Trophoblast cell (in vitro differentiated cells and primary cell): ENCODE measurements around the gene GULP1.

Experiments
- DNase-seq, 2 donors: peaks; one replicate each; pipeline ENCODE4 v3.0.0-alpha.2; 2016
- H2AFZ ChIP-seq: 2 replicates; pipeline ENCODE4 v1.6.1; 2013; ENCODE audit warnings: low read length, moderate library complexity, mild to moderate bottlenecking; ENCODE audit not compliant: insufficient read depth, poor library complexity
- H2AK5ac ChIP-seq: 2 replicates; pipeline ENCODE4 v1.6.1; 2013; ENCODE audit warnings: mild to moderate bottlenecking, low read length
- H2BK120ac ChIP-seq: 2 replicates; pipeline ENCODE4 v1.6.1; 2013; ENCODE audit warnings: low read length, mild to moderate bottlenecking, moderate library complexity; ENCODE audit not compliant: insufficient read depth, poor library complexity
- H2BK12ac ChIP-seq: 2 replicates; pipeline ENCODE4 v1.6.1; 2013; ENCODE audit warnings: mild to moderate bottlenecking, low read length, moderate library complexity
- H2BK5ac ChIP-seq: 2 replicates; pipeline ENCODE4 v1.6.1; 2013; ENCODE audit warnings: low read length, low read depth, moderate library complexity, mild to moderate bottlenecking; ENCODE audit not compliant: poor library complexity
- H3K14ac ChIP-seq: 2 replicates; pipeline ENCODE4 v1.6.1; 2013; ENCODE audit warnings: mild to moderate bottlenecking, low read length
- H3K18ac ChIP-seq: 2 replicates; pipeline ENCODE4 v1.6.1; 2013; ENCODE audit warnings: mild to moderate bottlenecking, low read length
- H3K23ac ChIP-seq: 2 replicates; pipeline ENCODE4 v1.6.1; 2013; ENCODE audit warnings: low read length
- H3K27ac ChIP-seq: 2 replicates; pipeline ENCODE4 v1.5.1; 2013; ENCODE audit warnings: low read depth, mild to moderate bottlenecking, inconsistent platforms, low read length, moderate library complexity
- H3K27me3 ChIP-seq: 2 replicates; pipeline ENCODE4 v1.6.1; 2013; ENCODE audit warnings: inconsistent platforms, mild to moderate bottlenecking, low read length, moderate library complexity; ENCODE audit not compliant: insufficient read depth
- H3K36me3 ChIP-seq, 2 experiments: 1 replicate in 1 of 2; 2 replicates in 1 of 2; pipeline ENCODE4 v1.6.1; 2013; ENCODE audit warnings: low read length in 2 of 2, mild to moderate bottlenecking in 2 of 2, moderate library complexity in 1 of 2; ENCODE audit not compliant: insufficient read depth in 2 of 2, control insufficient read depth in 1 of 2
- H3K4ac ChIP-seq: 2 replicates; pipeline ENCODE4 v1.6.1; 2013; ENCODE audit warnings: low read depth, mild to moderate bottlenecking, low read length, moderate library complexity
- H3K4me1 ChIP-seq, 2 experiments: 1 replicate in 1 of 2; 2 replicates in 1 of 2; pipeline ENCODE4 v1.6.1; 2013; ENCODE audit warnings: low read length in 2 of 2, mild to moderate bottlenecking in 2 of 2, moderate library complexity in 1 of 2; ENCODE audit not compliant: insufficient read depth in 2 of 2, control insufficient read depth in 1 of 2
- H3K4me2 ChIP-seq: 2 replicates; pipeline ENCODE4 v1.6.1; 2013; ENCODE audit warnings: inconsistent platforms, mild to moderate bottlenecking, low read length, moderate library complexity
- H3K4me3 ChIP-seq: 2 replicates; pipeline ENCODE4 v1.5.1; 2013; ENCODE audit warnings: mild to moderate bottlenecking, low read depth, low read length, inconsistent platforms
- H3K79me1 ChIP-seq: one replicate; pipeline ENCODE4 v1.6.1; 2013; ENCODE audit warnings: low read length
- H3K79me2 ChIP-seq: 2 replicates; pipeline ENCODE4 v1.6.1; 2013; ENCODE audit warnings: low read length, mild to moderate bottlenecking; ENCODE audit not compliant: control insufficient read depth, insufficient read depth, poor library complexity
- H3K9ac ChIP-seq: 2 replicates; pipeline ENCODE4 v1.6.1; 2013; ENCODE audit warnings: mild to moderate bottlenecking, low read length
- H3K9me3 ChIP-seq: 2 replicates; pipeline ENCODE4 v1.6.1; 2013; ENCODE audit warnings: low read depth, mild to moderate bottlenecking, control low read depth, inconsistent platforms, low read length; ENCODE audit not compliant: insufficient read depth
- H4K12ac ChIP-seq: 2 replicates; pipeline ENCODE4 v1.6.1; 2013; ENCODE audit warnings: low read depth, mild to moderate bottlenecking, low read length, moderate library complexity
- H4K8ac ChIP-seq: 2 replicates; pipeline ENCODE4 v1.6.1; 2013; ENCODE audit warnings: low read depth, mild to moderate bottlenecking, low read length, moderate library complexity
- H4K91ac ChIP-seq: one replicate; pipeline ENCODE4 v1.6.1; 2013; ENCODE audit warnings: low read depth, mild to moderate bottlenecking, low read length, moderate library complexity
- WGBS: extraction: QIAGEN DNeasy Blood & Tissue Kit; methylation state at CpG from one replicate; pipeline ENCODE4 v1.1.7; 2013; ENCODE audit warnings: missing lambda C conversion rate; ENCODE audit not compliant: insufficient read length, insufficient coverage; ENCODE audit errors: extremely low coverage; 5-methylcytosine and 5-hydroxymethylcytosine counted together

GULP1 gene

DNA sequence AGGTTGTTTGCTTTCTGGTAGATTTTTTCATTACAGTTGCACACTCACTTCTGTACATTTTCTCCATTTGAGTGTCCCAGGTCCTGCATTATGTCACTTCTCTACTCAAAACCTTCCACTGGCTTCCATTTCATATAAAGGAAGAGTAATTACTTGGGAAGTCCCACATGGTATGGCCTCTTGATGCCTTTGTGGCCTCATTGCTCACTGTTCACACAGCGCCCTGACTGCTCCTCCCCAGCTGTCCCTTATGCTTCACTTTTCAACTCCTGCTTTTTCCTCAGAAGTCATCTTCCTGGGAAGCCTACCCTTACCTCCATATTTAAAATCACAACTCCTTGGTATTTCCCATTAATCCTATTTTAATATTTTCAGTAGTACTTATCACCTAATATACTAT lies 24.7 kb downstream of the GULP1 start:
- H3K9me3 ChIP-seq = no peaks in the 10 kb centered on the region
- no peak overlapping the region for H3K4me2 ChIP-seq
- H3K79me2 ChIP-seq = no peaks in the 10 kb centered on the region
- H4K8ac ChIP-seq = no peak overlapping the region
- H3K9ac ChIP-seq = no peak overlapping the region
- no peak overlapping the region for H3K4me3 ChIP-seq
- no peak overlapping the region for H3K18ac ChIP-seq
- H3K27me3 ChIP-seq = no peaks in the 10 kb centered on the region
- H2BK5ac ChIP-seq = no peak overlapping the region
- no CpG with 5 or more reads among the region's 1 CpG for WGBS
- H3K79me1 ChIP-seq = no peaks in the 10 kb centered on the region
- no peak for DNase-seq
- H3K4me1 ChIP-seq = peaks cover 0 to 2% of the 10 kb centered on the region in 2 experiments
- no peak overlapping the region for H4K12ac ChIP-seq
- H2AFZ ChIP-seq = no peak overlapping the region
- no peak overlapping the region for H2AK5ac ChIP-seq
- H4K91ac ChIP-seq = no peak overlapping the region
- no peak overlapping the region for H2BK120ac ChIP-seq
- H3K4ac ChIP-seq = no peak overlapping the region
- H3K23ac ChIP-seq = no peak overlapping the region
- H2BK12ac ChIP-seq = no peak overlapping the region
- H3K14ac ChIP-seq = no peak overlapping the region
- no peak overlapping the region for H3K27ac ChIP-seq
- no peaks in the 10 kb centered on the region for H3K36me3 ChIP-seq

DNA sequence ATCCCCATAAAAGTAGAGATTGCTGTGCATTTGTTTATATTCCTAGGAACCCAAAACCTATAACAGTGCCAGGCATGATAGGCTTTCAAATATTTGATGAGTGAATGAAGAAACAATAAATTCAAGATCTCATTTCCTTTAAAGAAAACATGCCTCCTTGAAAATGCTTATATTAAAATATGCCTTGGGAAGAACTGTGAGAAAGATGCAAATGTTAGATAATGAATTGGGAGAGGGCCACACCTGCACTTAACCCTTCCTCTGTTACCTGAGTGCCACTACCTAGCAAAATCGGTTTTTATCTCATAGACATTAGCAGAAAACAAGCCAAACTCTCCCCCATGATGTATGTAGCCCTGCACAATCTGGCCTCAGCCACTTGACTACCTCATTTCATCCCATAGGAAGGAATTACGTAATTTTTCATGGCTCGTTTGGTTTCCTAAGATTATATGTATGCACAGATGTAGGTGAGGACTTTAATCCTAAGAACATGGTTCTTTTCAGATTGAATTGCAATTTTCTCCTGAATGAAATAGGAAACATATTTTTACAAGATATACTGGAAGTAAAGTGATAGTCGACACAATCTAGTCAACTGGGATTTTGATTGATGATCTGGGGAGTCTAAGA lies 25.2 kb downstream of the GULP1 start:
- peaks cover 0 to 2% of the 10 kb centered on the region in 2 experiments for H3K4me1 ChIP-seq
- no peak overlapping the region for H3K27ac ChIP-seq
- no peaks in the 10 kb centered on the region for H3K79me1 ChIP-seq
- H4K8ac ChIP-seq = no peak overlapping the region
- no peak overlapping the region for H3K4me2 ChIP-seq
- no peaks in the 10 kb centered on the region for H3K9me3 ChIP-seq
- H4K91ac ChIP-seq = no peak overlapping the region
- no peak overlapping the region for H2BK12ac ChIP-seq
- no peak overlapping the region for H3K4ac ChIP-seq
- H2BK5ac ChIP-seq = no peak overlapping the region
- no peak overlapping the region for H2AFZ ChIP-seq
- no peaks in the 10 kb centered on the region for H3K79me2 ChIP-seq
- H3K23ac ChIP-seq = no peak overlapping the region
- no peaks in the 10 kb centered on the region for H3K36me3 ChIP-seq
- no peak overlapping the region for H2BK120ac ChIP-seq
- no CpG with 5 or more reads among the region's 4 CpGs for WGBS
- H4K12ac ChIP-seq = no peak overlapping the region
- no peak overlapping the region for H3K18ac ChIP-seq
- no peak for DNase-seq
- no peak overlapping the region for H3K9ac ChIP-seq
- no peak overlapping the region for H3K4me3 ChIP-seq
- no peak overlapping the region for H3K14ac ChIP-seq
- no peak overlapping the region for H2AK5ac ChIP-seq
- no peaks in the 10 kb centered on the region for H3K27me3 ChIP-seq

DNA sequence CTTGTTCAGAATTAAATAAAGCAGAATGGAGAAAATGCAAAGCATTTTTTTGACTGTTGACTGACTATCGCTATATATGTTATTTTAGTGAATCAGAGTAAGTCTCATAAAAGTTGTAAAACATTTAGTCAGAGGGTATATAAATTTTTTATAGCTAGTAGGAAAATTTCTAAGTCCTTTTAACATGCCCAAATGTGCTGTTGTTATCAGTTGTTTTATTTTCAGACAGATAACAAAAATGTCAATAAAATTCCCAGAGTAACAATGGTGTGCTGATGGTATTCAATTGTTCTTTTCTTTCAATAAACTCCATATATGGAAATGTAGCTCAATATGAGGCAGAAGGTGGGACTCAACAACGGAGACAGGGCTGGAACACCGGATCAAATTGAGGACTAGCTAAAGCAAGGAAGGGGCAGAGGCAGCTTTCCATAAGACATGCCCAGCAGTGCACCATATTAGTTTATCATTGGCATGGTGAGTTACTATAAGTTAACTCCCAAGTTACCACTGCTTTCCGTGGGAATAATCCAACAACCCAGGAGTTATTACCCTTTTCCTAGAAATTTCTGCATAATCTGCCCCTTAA lies 26.6 kb downstream of the GULP1 start:
- Histone ChIP-seq H3K4me1 (peaks cover 0 to 6% of the 10 kb centered on the region in 2 experiments), H4K8ac (no peak overlapping the region), H3K23ac (no peak overlapping the region), H2BK120ac (no peak overlapping the region), H4K91ac (no peak overlapping the region), H3K9ac (no peak overlapping the region), H3K79me2 (no peaks in the 10 kb centered on the region), H3K4ac (no peak overlapping the region), H2BK5ac (no peak overlapping the region), H3K27me3 (no peaks in the 10 kb centered on the region), H3K18ac (no peak overlapping the region), H3K4me2 (no peak overlapping the region), H3K9me3 (no peaks in the 10 kb centered on the region), H3K14ac (no peak overlapping the region), H3K4me3 (no peak overlapping the region), H2AFZ (no peak overlapping the region), H3K79me1 (no peaks in the 10 kb centered on the region), H2BK12ac (no peak overlapping the region), H2AK5ac (no peak overlapping the region), H4K12ac (no peak overlapping the region), H3K36me3 (no peaks in the 10 kb centered on the region), H3K27ac (no peak overlapping the region)
- no peak for DNase-seq
- no CpG with 5 or more reads among the region's 4 CpGs for WGBS

DNA sequence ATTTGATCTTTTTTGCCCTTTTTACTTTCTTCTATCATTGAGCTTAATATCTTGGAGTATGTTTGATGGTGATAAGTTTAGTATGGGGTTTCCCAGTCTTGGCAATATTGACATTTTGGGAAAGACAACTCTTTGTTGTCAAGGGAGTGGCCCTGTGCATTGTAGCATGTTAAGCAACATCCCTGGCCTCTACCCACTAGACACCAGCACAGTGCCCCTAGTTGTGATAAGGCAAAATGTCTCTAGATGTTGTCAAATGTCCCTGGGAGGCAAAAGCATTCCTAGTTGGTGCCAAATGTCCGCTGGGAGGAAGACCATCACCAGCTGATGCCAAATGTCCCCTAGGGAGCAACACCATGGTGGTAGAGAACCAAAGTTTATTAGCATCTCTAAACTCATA lies 28.2 kb downstream of the GULP1 start:
- no peak overlapping the region for H3K9ac ChIP-seq
- no peaks in the 10 kb centered on the region for H3K36me3 ChIP-seq
- H2AK5ac ChIP-seq = no peak overlapping the region
- no peak overlapping the region for H2BK12ac ChIP-seq
- no peak overlapping the region for H3K4me3 ChIP-seq
- H3K14ac ChIP-seq = no peak overlapping the region
- H2AFZ ChIP-seq = no peak overlapping the region
- no peak overlapping the region for H4K12ac ChIP-seq
- no peak overlapping the region for H4K91ac ChIP-seq
- no peak overlapping the region for H2BK5ac ChIP-seq
- no peak overlapping the region for H3K4ac ChIP-seq
- H3K4me1 ChIP-seq = peaks cover 0 to 6% of the 10 kb centered on the region in 2 experiments
- no peaks in the 10 kb centered on the region for H3K9me3 ChIP-seq
- H3K27ac ChIP-seq = no peak overlapping the region
- H2BK120ac ChIP-seq = no peak overlapping the region
- no peaks in the 10 kb centered on the region for H3K79me1 ChIP-seq
- H3K27me3 ChIP-seq = no peaks in the 10 kb centered on the region
- H3K79me2 ChIP-seq = no peaks in the 10 kb centered on the region
- no peak overlapping the region for H3K23ac ChIP-seq
- no peak for DNase-seq
- WGBS = no CpG with 5 or more reads among the region's 1 CpG
- no peak overlapping the region for H4K8ac ChIP-seq
- no peak overlapping the region for H3K4me2 ChIP-seq
- no peak overlapping the region for H3K18ac ChIP-seq
